G401 (cell line): ENCODE results near the gene ANHX. TPM values are rescaled to one million over a fixed set of nuclear protein-coding genes. Genes with fewer than 3 reads are reported as not detected.
A peak's percentile ranks its signal among the peaks of the same experiment; 100 is the strongest.

Experiments used
- DNase-seq: peaks from one replicate; pipeline ENCODE4 v3.0.0-alpha.2; 2015; ENCODE audit warnings: low spot score
- in situ Hi-C: cut with HindIII; loops from 2 replicates; pipeline ENCODE4 v1.10.0; 2016; ENCODE audit warnings: low sequenced_read_pairs, mixed read lengths
- total RNA-seq: library from RNA; depleted of rRNA; stranded (reverse); fragments of >200 nt; shearing (Covaris generic); gene quantifications from 2 replicates; pipeline ENCODE4 v1.2.3, GENCODE V29; 2014; rRNA removed

Gene ANHX
- total RNA-seq, 1 experiment from 2014 or later, result not detected

DNA sequence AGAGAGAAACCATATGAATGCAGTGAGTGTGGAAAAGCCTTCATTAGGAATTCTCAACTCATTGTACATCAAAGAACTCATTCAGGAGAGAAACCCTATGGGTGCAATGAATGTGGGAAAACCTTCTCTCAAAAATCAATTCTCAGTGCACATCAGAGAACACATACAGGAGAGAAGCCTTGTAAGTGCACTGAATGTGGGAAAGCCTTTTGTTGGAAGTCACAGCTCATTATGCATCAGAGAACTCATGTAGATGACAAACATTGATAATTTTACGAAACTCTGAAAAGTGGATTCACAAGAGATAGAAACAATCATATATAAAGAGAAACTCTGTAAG, 31.4 kb downstream of the ANHX start:
- in situ Hi-C loops, result no loop called here
- DNase-seq, result no peak

DNA sequence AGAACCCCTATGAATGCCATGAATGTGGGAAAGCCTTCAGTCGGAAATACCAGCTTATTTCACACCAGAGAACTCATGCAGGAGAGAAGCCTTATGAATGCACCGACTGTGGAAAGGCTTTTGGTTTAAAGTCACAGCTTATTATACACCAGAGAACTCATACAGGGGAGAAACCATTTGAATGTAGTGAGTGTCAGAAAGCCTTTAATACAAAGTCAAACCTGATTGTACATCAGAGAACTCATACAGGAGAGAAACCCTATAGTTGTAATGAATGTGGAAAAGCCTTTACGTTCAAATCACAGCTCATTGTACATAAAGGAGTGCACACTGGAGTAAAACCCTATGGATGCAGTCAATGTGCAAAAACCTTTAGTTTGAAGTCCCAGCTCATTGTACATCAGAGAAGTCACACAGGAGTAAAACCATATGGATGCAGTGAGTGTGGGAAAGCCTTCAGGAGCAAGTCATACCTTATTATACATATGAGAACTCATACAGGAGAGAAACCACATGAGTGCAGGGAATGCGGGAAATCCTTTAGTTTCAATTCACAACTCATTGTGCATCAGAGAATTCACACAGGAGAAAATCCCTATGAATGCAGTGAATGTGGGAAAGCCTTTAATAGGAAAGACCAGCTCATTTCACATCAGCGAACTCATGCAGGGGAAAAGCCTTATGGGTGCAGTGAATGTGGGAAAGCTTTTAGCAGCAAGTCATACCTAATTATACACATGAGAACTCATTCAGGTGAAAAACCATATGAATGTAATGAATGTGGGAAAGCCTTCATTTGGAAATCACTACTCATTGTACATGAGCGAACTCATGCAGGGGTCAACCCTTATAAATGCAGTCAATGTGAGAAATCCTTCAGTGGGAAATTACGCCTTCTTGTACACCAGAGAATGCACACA, 32.1 kb downstream of the ANHX start:
- in situ Hi-C loops, result no loop called here
- DNase-seq, result no peak

DNA sequence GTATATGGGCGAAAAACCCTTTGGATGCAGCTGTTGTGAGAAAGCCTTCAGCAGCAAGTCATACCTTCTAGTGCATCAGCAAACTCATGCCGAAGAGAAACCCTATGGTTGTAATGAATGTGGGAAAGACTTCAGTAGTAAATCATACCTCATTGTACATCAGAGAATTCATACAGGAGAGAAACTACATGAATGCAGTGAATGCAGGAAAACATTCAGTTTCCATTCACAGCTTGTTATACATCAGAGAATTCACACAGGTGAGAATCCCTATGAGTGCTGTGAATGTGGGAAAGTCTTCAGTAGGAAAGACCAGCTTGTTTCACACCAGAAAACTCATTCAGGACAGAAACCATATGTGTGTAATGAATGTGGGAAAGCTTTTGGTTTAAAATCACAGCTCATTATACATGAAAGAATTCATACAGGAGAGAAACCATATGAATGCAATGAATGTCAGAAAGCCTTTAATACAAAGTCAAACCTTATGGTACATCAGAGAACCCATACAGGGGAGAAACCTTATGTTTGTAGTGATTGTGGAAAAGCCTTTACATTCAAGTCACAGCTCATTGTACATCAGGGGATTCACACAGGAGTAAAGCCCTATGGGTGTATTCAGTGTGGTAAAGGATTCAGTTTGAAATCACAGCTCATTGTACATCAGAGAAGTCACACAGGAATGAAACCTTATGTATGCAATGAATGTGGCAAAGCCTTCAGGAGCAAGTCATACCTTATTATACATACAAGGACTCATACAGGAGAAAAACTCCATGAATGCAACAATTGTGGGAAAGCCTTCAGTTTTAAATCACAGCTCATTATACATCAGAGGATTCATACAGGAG, 33.0 kb downstream of the ANHX start:
- in situ Hi-C loops, result no loop called here
- DNase-seq, result no peak

DNA sequence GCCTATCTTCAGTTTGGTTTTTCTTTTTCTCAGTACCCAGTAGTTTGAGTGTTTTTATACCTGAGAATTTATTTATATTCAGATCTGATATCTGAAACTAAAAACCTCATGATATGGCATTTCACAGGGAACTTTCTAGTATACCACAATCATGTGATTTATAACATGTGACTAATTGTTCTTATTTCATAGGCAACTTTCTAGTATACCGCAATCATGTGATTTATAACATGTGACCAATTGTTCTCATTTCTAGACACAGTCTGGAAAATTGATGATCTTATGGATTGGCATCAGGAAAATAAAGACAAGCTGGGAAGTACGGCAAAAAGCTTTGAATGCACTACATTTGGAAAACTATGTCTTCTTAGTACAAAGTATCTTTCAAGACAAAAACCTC, 33.8 kb downstream of the ANHX start:
- no peak for DNase-seq
- in situ Hi-C loops, result no loop called here

DNA sequence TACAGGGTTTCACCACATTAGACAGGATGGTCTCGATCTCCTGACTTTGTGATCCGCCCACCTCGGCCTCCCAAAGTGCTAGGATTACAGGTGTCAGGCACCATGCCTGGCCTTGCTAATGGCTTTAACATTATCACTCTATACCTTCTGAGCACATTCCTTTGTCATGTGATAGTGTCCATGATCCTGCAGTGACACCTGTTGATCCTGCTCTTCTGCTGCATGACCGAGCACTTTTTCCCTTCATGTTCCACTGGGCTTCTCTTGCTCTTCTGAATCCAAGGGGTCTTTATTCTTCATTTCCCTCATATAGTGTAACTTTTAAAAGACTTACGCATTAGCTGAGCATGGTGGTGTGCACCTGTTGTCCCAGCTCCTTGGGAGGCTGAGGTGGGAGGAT, 42.8 kb downstream of the ANHX start:
- in situ Hi-C loops, result no loop called here
- no peak for DNase-seq

DNA sequence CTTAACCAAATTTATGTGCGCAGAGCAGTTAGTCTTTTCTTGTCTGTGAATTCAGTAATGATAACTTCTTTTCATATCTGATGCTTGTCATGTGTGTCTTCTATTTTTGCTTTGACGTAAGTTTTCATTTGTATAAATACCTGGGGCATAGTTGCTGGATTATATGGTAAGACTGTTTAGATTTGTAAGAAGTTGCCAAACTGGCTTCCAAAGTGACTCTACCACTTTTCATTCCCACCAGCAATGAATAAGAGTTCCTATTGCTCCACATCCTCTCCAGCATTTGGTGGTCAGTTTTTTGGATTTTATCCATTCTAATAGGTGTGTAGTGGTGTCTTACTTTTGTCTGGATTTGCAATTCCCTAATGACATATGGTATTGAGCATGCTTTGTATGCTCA, 45.5 kb downstream of the ANHX start:
- DNase-seq, result no peak
- in situ Hi-C loops, result no loop called here

DNA sequence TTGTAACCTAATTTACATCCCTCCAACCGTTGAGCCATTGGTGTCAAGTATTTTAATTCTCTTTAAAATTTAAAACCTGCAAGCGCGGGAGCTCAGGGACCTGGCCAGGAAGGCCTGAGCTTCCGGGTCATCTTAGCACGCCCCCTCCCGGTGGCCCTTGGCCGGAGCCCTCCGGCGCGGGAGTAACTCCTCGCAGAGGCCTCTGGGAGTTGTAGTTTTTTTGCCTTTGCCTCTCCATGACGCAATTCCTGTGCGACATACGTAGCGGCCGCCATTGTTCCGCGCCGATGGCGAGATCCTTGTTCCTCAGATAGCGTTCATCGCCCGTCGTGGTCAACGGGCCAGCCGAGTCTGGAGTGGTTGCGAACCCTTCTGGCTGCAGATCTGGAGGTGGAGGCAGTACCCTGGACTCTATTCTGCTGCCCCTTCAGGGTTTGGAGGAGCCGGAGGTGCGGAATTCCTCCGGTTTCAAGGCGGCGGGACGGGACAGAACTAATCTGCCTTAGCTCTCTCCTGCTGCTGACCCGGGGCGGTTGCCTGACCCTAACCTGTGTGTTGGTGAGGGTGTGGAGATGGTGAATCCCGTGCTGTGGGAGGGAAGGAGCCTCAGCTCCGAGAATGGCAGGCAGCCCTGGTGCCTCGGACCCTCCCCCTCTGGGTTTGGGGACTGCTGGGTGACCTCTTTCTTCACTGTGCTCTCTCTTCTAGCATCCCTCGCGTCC, 54.3 kb downstream of the ANHX start, which contains the start of gene ZNF268:
Gene ZNF268, plus strand, starts transcription at position 258 of the 722 bp plus-strand sequence. CDS start 503 bp downstream, outside the sequence.
- DNase-seq, result peak; percentile 86
- in situ Hi-C loops, result no loop called here

DNA sequence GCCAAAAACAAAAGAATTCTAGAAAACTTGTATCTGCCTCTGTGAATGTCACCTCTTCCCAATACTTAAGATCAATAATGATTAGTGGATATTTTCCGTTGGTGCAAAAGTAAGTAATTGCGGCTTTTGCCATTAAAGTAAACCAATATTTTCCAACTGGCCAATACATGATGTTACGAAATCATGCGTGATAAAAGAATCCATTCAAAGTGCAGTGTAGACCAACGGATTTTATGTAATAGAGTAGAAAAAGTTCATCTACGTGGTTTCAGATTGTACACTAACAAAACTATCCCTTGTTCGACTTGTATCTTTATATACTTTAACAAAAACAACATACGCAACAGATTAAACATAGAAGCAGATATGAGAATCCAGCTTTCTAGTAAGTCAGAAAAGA, 55.0 kb downstream of the ANHX start:
- no peak for DNase-seq
- in situ Hi-C loops, result no loop called here

DNA sequence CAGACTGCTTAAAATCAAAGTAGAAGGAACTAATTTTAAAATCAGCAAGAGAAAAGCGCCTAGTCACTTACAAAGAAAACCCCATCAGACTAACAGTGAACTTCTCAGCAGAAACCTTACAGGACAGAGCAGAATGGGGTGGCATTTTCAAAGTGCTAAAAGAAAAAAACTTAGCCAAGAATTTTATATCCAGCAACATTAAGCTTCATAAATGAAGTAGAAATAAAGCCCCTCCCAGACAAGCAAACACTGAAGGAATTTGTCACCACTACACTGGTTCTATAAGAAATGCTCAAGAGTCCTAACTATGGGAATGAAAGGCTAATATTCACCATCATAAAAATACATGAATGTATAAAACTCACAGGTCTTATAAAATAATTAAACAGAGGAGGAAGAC, 60.8 kb downstream of the ANHX start:
- in situ Hi-C loops, result no loop called here
- no peak for DNase-seq

DNA sequence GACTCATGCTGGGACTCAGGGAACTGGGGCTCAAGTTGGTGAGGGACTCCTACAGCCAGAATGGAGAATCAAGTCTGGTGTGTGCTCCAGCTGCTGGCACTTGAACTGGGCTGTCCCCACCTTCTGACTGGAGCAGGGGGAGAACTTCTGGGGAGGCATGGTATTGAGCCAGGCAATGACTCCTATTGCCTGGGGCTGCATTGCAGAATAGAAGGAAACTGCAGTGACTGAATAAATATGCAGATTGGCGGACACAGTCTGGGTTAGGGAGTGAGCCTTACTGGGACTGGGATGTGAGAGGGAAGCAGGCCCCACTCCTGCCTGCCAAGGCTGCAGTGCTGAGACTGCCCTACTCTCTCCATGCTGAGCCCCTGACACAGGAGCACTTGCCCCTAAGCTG, 63.2 kb downstream of the ANHX start:
- no peak for DNase-seq
- in situ Hi-C loops, result no loop called here

Other genes starting within 250 kb of the ANHX start
- 10.5 and 17.5 TPM in 2 replicates for gene ZNF26, start 249.5 kb downstream of the ANHX start, total RNA-seq
- 10.0 and 32.6 TPM in 2 replicates for gene ZNF84, start 198.4 kb downstream of the ANHX start, total RNA-seq
- gene ZNF140, start 155.0 kb downstream of the ANHX start, total RNA-seq, result 19.8 and 30.4 TPM in 2 replicates
- 1.4 and 1.6 TPM in 2 replicates for gene ZNF891, start 105.6 kb downstream of the ANHX start, total RNA-seq
- 4.7 and 5.1 TPM in 2 replicates for gene ZNF10, start 105.2 kb downstream of the ANHX start, total RNA-seq
- 19.4 and 38.0 TPM in 2 replicates for gene ZNF268, start 54.4 kb downstream of the ANHX start, total RNA-seq